GM12872 (cell line): Measurements from ENCODE around the gene ULK4.

ENCODE experiments used
- CTCF ChIP-seq: IDR thresholded peaks from 3 replicates; pipeline ENCODE4 v1.5.1; 2011; ENCODE audit warnings: low read depth, mild to moderate bottlenecking, low read length, moderate library complexity; ENCODE audit not compliant: insufficient read depth

The ULK4 gene

DNA sequence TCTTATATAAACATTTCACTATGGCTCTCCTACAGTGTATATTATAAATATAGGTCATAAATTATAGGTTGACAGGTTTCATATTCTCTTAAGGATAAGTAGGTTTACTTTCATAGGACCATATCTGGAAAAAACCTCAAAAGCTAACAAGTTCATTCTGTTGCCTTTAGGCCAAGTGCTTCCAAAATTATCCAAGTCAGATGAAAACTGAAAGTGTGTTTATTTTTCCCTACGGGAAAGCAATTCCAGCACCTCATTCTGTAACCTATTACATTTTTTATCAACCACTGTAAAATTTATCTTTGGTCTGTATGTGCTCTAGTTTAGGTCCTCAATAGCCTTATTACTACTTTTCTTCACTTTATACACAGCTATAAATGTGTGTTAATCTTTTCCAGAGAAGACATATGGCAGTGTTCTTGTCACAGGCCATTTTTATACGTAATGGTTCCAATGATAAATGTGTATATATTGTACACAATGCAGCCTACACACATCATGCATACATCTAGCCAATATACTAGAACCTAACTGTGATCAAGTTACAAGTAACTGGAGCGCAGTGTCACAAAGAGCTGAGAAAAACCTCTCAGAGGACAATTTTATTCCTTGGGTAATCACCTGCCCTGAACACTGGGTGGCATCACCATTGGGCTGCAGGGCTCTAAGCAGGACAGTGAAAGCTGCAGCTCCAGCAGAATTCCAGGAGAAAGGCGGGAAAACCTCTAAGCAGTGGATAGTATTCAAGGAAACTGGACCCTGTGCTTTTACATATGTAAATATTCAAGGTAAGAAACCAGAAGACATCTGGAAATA, 511.3 kb downstream of the ULK4 start:
- TF ChIP-seq CTCF: no peak

GRCh38 chr3:41448396-41448795, 513.5 kb downstream of the ULK4 start:
- TF ChIP-seq CTCF: no peak

DNA sequence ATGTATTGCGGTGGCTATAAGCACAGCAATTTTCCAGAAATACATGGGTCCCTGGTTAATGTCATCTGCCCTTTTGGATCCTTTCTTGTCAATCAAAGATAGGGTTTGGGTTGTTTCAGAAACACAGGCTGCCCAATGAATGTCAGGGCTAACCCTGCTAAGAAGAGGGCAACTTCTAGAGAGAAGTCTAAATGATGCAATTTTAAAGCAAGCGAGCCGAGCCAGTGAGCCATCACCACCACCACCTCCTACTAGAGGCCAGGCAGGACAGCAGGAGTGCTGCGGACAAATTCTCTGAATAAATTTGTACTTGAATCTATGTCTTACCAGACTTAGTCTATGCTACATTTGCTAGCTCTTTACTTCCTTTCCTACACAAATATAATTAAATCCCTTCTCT, 514.2 kb downstream of the ULK4 start:
- TF ChIP-seq CTCF: no peak

- no peak for TF ChIP-seq CTCF
These were observed 520.3 kb downstream of the ULK4 start for GRCh38 chr3:41441568-41441967.

- TF ChIP-seq CTCF: no peak
These were observed 520.8 kb downstream of the ULK4 start for GRCh38 chr3:41441139-41441538.

DNA sequence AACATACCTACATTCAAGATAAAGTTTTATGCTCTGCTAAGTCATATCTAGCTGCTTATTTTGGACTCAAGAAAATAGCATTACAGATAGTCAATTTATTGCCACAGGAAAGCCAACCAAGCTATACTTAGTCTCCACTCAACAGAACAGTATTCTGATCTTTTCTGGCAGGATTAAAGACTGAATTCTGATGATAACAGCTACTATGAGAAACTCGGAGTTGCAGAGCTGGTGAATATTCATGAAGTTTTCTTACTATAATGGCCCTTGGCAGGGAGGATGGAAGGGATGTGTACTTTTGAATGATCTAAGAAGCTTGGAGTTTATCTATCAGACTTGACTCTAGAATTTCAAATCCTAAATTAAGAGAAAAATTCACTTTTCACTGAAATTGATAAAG, 524.9 kb downstream of the ULK4 start:
- no peak for TF ChIP-seq CTCF

DNA sequence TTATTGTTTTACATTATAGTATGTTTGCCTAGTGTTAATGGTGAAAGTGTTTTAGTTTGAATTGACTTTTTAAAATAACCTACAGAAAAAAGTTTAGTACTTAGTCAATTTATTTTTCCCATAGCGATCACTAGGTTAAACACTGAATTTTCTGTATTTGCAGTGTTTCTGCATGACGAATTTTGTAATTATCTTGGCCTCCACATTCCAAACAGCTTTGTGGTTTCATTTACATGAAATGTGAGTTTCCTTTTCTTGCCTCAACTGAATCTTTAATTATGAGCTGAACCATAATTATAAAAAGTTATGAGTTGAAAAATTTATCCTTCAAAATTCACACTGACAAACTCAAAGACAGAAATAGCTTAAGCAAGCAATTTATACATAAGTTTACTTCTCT, 527.1 kb downstream of the ULK4 start:
- no peak for TF ChIP-seq CTCF
